Placental pericyte (primary cell): ENCODE results near the gene SSTR5. TPM values are rescaled to one million over a fixed set of nuclear protein-coding genes. Genes with fewer than 3 reads are reported as not detected.

Experiments
- total RNA-seq: library from RNA; depleted of rRNA; stranded (reverse); fragments of >200 nt; gene quantifications from 2 replicates; pipeline ENCODE4 v1.2.3, GENCODE V29; 2012

Gene SSTR5
- total RNA-seq: not detected in 2 replicates

GRCh38 chr16:1072526-1073261, at the start of gene SSTR5:
Gene SSTR5, plus strand, starts transcription at chr16:1072747. Its CDS starts 6,122 bp downstream, at chr16:1078869.

GRCh38 chr16:1096169-1097082, 23.9 kb downstream of the SSTR5 start, which contains the start of gene C1QTNF8:
Gene C1QTNF8, minus strand, starts transcription at chr16:1096244. Its CDS starts 1,322 bp downstream, at chr16:1094922.

Other genes with a start within 250 kb of the SSTR5 start
- 17.9 and 20.8 TPM in 2 replicates for gene LMF1, start 101.8 kb upstream of the SSTR5 start, total RNA-seq
- under 0.01 and 0.14 TPM in 2 replicates for gene SOX8, start 91.0 kb upstream of the SSTR5 start, total RNA-seq
- gene C1QTNF8, start 23.5 kb downstream of the SSTR5 start, total RNA-seq: not detected in 2 replicates
- 0.66 and 2.4 TPM in 2 replicates for gene CACNA1H, start 80.4 kb downstream of the SSTR5 start, total RNA-seq
- not detected in 2 replicates for gene TPSG1, start 152.5 kb downstream of the SSTR5 start, total RNA-seq
- not detected in 2 replicates for gene TPSB2, start 157.4 kb downstream of the SSTR5 start, total RNA-seq
- not detected in 2 replicates for gene TPSAB1, start 168.0 kb downstream of the SSTR5 start, total RNA-seq
- gene TPSD1, start 183.3 kb downstream of the SSTR5 start, total RNA-seq: not detected in 2 replicates
- 63.9 and 86.0 TPM in 2 replicates for gene UBE2I, start 236.9 kb downstream of the SSTR5 start, total RNA-seq